Astrocyte (in vitro differentiated cells and primary cell): ENCODE results near the gene DBF4B. TPM values are rescaled to one million over a fixed set of nuclear protein-coding genes. Genes with fewer than 3 reads are reported as not detected.

ENCODE experiments used
- DNase-seq: peaks from one replicate; pipeline ENCODE4 v3.0.0-alpha.2; 2010; ENCODE audit warnings: low read depth
- FAIRE-seq: peaks from 2 replicates; lab custom pipeline; 2011; peaks lifted over from hg19 to GRCh38; lab: Jason Lieb, UNC
- H2AFZ ChIP-seq: 2 replicates; pipeline ENCODE4 v1.6.0; 2012; ENCODE audit warnings: low read depth, low read length, inconsistent platforms
- H3K27ac ChIP-seq: 2 replicates; pipeline ENCODE4 v1.5.1; 2011; ENCODE audit warnings: low read depth, low read length, inconsistent platforms
- H3K27me3 ChIP-seq: 2 replicates; pipeline ENCODE4 v1.6.0; 2011; ENCODE audit warnings: low read length, inconsistent platforms; ENCODE audit not compliant: insufficient read depth
- H3K36me3 ChIP-seq: 2 replicates; pipeline ENCODE4 v1.5.1; 2011; ENCODE audit warnings: low read length, inconsistent platforms; ENCODE audit not compliant: insufficient read depth
- H3K4me1 ChIP-seq: 2 replicates; pipeline ENCODE4 v1.5.1; 2011; ENCODE audit warnings: low read length, inconsistent platforms; ENCODE audit not compliant: insufficient read depth
- H3K4me2 ChIP-seq: 2 replicates; pipeline ENCODE4 v1.6.0; 2012; ENCODE audit warnings: low read length, inconsistent platforms
- H3K4me3 ChIP-seq: 2 replicates; pipeline ENCODE4 v1.5.1; 2011; ENCODE audit warnings: low read depth, mild to moderate bottlenecking, low read length, inconsistent platforms; ENCODE audit not compliant: insufficient read depth
- H3K79me2 ChIP-seq: 2 replicates; pipeline ENCODE4 v1.6.0; 2012; ENCODE audit warnings: mild to moderate bottlenecking, low read length, inconsistent platforms; ENCODE audit not compliant: insufficient read depth
- H3K9ac ChIP-seq: 2 replicates; pipeline ENCODE4 v1.6.0; 2012; ENCODE audit warnings: mild to moderate bottlenecking, low read length, inconsistent platforms
- H3K9me3 ChIP-seq: 2 replicates; pipeline ENCODE4 v1.5.1; 2012; ENCODE audit warnings: low read depth, mild to moderate bottlenecking, low read length, inconsistent platforms; ENCODE audit not compliant: insufficient read depth
- H4K20me1 ChIP-seq: 2 replicates; pipeline ENCODE4 v1.6.0; 2012; ENCODE audit warnings: low read length, inconsistent platforms; ENCODE audit not compliant: insufficient read depth
- H3K27ac Mint-ChIP-seq: one replicate; pipeline ENCODE4 v1.8.0; 2021; ENCODE audit warnings: mild to moderate bottlenecking, mixed read lengths; ENCODE audit not compliant: unreplicated experiment
- H3K27me3 Mint-ChIP-seq: one replicate; pipeline ENCODE4 v1.8.0; 2021; ENCODE audit warnings: low read depth, mixed read lengths; ENCODE audit not compliant: unreplicated experiment
- H3K36me3 Mint-ChIP-seq: one replicate; pipeline ENCODE4 v1.8.0; 2021; ENCODE audit warnings: low read depth, mixed read lengths; ENCODE audit not compliant: unreplicated experiment
- H3K4me1 Mint-ChIP-seq: one replicate; pipeline ENCODE4 v1.8.0; 2021; ENCODE audit warnings: low read depth, mixed read lengths; ENCODE audit not compliant: unreplicated experiment
- H3K4me3 Mint-ChIP-seq: one replicate; pipeline ENCODE4 v1.8.0; 2021; ENCODE audit warnings: mild to moderate bottlenecking, moderate library complexity, mixed read lengths; ENCODE audit not compliant: unreplicated experiment
- H3K9me3 Mint-ChIP-seq: one replicate; pipeline ENCODE4 v1.8.0; 2021; ENCODE audit warnings: mild to moderate bottlenecking, mixed read lengths; ENCODE audit not compliant: unreplicated experiment
- CTCF ChIP-seq: IDR thresholded peaks from 2 replicates; pipeline ENCODE4 v1.5.1; 2011; ENCODE audit warnings: low read depth, mild to moderate bottlenecking, inconsistent platforms, low read length, moderate library complexity; ENCODE audit not compliant: insufficient read depth
- EZH2 ChIP-seq: IDR thresholded peaks from 2 replicates; pipeline ENCODE4 v1.6.1; 2012; ENCODE audit warnings: mild to moderate bottlenecking, low read length, inconsistent platforms; ENCODE audit not compliant: insufficient read depth
- total RNA-seq: library from RNA; stranded (reverse); gene quantifications from 2 replicates; pipeline ENCODE4 v1.2.1, GENCODE V29; 2021

DBF4B gene
- total RNA-seq, 1 donor from 2014 or later: 9.5 TPM

GRCh38 chr17:44747566-44747965 lies 39.1 kb downstream of the DBF4B start:
- Mint-ChIP-seq H3K9me3 (no peaks in the 10 kb centered on the region), H3K27me3 (peaks cover 10% of the 10 kb centered on the region), H3K4me1 (peaks cover 5% of the 10 kb centered on the region), H3K27ac (peak overlapping the region; percentile 47), H3K4me3 (no peak overlapping the region), H3K36me3 (peaks cover 19% of the 10 kb centered on the region)
- TF ChIP-seq CTCF: no peak
- TF ChIP-seq EZH2: no peak
- Histone ChIP-seq H3K36me3 (no peaks in the 10 kb centered on the region), H3K9me3 (no peaks in the 10 kb centered on the region), H3K9ac (no peak overlapping the region), H3K79me2 (no peaks in the 10 kb centered on the region), H2AFZ (no peak overlapping the region), H4K20me1 (no peaks in the 10 kb centered on the region), H3K27ac (no peak overlapping the region), H3K4me2 (no peak overlapping the region), H3K27me3 (no peaks in the 10 kb centered on the region), H3K4me3 (no peak overlapping the region), H3K4me1 (no peaks in the 10 kb centered on the region)
- DNase-seq (no peak), FAIRE-seq (no peak)

GRCh38 chr17:44749076-44749979 lies 40.9 kb downstream of the DBF4B start:
- H4K20me1 ChIP-seq: no peaks in the 10 kb centered on the region
- peaks cover 13% of the 10 kb centered on the region for H3K27me3 Mint-ChIP-seq
- no peaks in the 10 kb centered on the region for H3K79me2 ChIP-seq

GRCh38 chr17:44749980-44750318 lies 41.5 kb downstream of the DBF4B start:
- Histone ChIP-seq H3K4me2 (no peak overlapping the region), H3K9me3 (no peaks in the 10 kb centered on the region), H3K27ac (no peak overlapping the region), H3K36me3 (no peaks in the 10 kb centered on the region), H3K4me3 (no peak overlapping the region), H3K79me2 (no peaks in the 10 kb centered on the region), H3K9ac (no peak overlapping the region), H3K4me1 (no peaks in the 10 kb centered on the region), H4K20me1 (no peaks in the 10 kb centered on the region), H2AFZ (no peak overlapping the region), H3K27me3 (no peaks in the 10 kb centered on the region)
- Mint-ChIP-seq H3K4me3 (no peak overlapping the region), H3K27ac (no peak overlapping the region), H3K27me3 (peaks cover 13% of the 10 kb centered on the region), H3K4me1 (no peaks in the 10 kb centered on the region), H3K36me3 (peaks cover 19% of the 10 kb centered on the region), H3K9me3 (no peaks in the 10 kb centered on the region)
- no peak for TF ChIP-seq CTCF
- no peak for TF ChIP-seq EZH2
- FAIRE-seq (no peak), DNase-seq (no peak)

More at GRCh38 chr17:44749076-44749979, 40.9 kb downstream of the DBF4B start:
- TF ChIP-seq EZH2: no peak
- no peak overlapping the region for H3K9ac ChIP-seq
- no peak overlapping the region for H2AFZ ChIP-seq
- H3K4me1 ChIP-seq: no peaks in the 10 kb centered on the region
- H3K9me3 ChIP-seq: no peaks in the 10 kb centered on the region
- no peak overlapping the region for H3K27ac Mint-ChIP-seq
- no peak for FAIRE-seq
- DNase-seq: no peak
- H3K9me3 Mint-ChIP-seq: no peaks in the 10 kb centered on the region
- H3K4me3 ChIP-seq: no peak overlapping the region
- no peaks in the 10 kb centered on the region for H3K27me3 ChIP-seq
- no peaks in the 10 kb centered on the region for H3K4me1 Mint-ChIP-seq
- H3K4me3 Mint-ChIP-seq: no peak overlapping the region
- H3K36me3 Mint-ChIP-seq: peaks cover 19% of the 10 kb centered on the region
- no peak overlapping the region for H3K27ac ChIP-seq
- H3K4me2 ChIP-seq: no peak overlapping the region
- H3K36me3 ChIP-seq: no peaks in the 10 kb centered on the region
